Measurements from ENCODE around the gene S100PBP.
"Not testable (repeated sequence)": the region's sequence is repeated elsewhere in the genome, so short reads cannot be mapped to it uniquely, and the experiment has no call there.

Gene S100PBP

DNA sequence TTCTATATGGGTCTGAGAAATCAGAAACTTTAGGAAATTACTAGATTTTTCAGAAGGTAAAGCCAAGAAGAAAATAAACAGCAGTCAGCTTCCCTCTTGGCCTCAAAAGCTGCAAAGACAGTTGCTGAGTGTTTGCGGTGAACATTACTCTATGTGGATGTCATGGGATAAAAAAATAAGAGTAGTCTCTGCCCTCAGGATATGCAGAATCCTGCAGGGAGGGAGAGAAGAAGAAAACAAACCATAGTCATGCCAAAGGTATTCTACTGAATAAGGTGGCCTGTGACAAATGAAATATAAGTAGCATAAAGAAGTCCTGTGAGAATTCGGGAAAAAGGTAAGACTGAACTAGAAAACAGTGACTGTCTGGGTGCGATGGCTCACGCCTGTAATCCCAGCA is 19.3 kb upstream of the S100PBP start:
- Histone ChIP-seq H3K36me3 (ENCODE audit: insufficient read depth, low read length) (peaks cover 65% of the 10 kb centered on the region), H2AFZ (ENCODE audit: low read depth, low read length) (no peak overlapping the region), H3K27me3 (ENCODE audit: insufficient read depth, low read length) (no peaks in the 10 kb centered on the region), H3K4me3 (ENCODE audit: low read length) (no peak overlapping the region), H3K9me3 (ENCODE audit: low read length) (peaks cover 9% of the 10 kb centered on the region), H3K4me1 (ENCODE audit: insufficient read depth, low read length) (no peaks in the 10 kb centered on the region)

- no peaks in the 10 kb centered on the region for H3K27me3 ChIP-seq (ENCODE audit: insufficient read depth, low read length)
- no peak overlapping the region for H3K4me3 ChIP-seq (ENCODE audit: low read length)
- H3K4me1 ChIP-seq (ENCODE audit: insufficient read depth, low read length) = no peaks in the 10 kb centered on the region
- H3K36me3 ChIP-seq (ENCODE audit: insufficient read depth, low read length) = peaks cover 62% of the 10 kb centered on the region
- peaks cover 11% of the 10 kb centered on the region for H3K9me3 ChIP-seq (ENCODE audit: low read length)
- no peak overlapping the region for H2AFZ ChIP-seq (ENCODE audit: low read depth, low read length)
Measured at GRCh38 chr1:32798679-32799416, 18.6 kb upstream of the S100PBP start.

GRCh38 chr1:32801096-32801715 is 16.2 kb upstream of the S100PBP start:
- Histone ChIP-seq H3K9me3 (ENCODE audit: low read length) (peaks cover 22% of the 10 kb centered on the region), H3K4me3 (ENCODE audit: low read length) (no peak overlapping the region), H3K36me3 (ENCODE audit: insufficient read depth, low read length) (peaks cover 60% of the 10 kb centered on the region), H3K27me3 (ENCODE audit: insufficient read depth, low read length) (no peaks in the 10 kb centered on the region), H3K4me1 (ENCODE audit: insufficient read depth, low read length) (no peaks in the 10 kb centered on the region), H2AFZ (ENCODE audit: low read depth, low read length) (no peak overlapping the region)

DNA sequence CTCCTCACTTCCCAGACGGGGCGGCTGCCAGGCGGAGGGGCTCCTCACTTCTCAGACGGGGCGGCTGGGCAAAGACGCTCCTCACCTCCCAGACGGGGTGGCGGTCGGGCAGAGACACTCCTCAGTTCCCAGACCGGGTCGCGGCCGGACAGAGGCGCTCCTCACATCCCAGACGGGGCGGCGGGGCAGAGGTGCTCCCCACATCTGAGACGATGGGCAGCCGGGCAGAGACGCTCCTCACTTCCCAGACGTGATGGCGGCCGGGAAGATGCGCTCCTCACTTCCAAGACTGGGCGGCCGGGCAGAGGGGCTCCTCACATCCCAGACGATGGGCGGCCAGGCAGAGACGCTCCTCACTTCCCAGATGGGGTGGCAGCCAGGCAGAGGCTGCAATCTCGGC is 13.0 kb upstream of the S100PBP start:
- not testable (repeated sequence) for H3K27me3 ChIP-seq (ENCODE audit: insufficient read depth, low read length); H3K4me3 ChIP-seq (ENCODE audit: low read length); H3K4me1 ChIP-seq (ENCODE audit: insufficient read depth, low read length); H2AFZ ChIP-seq (ENCODE audit: low read depth, low read length)
- Histone ChIP-seq H3K36me3 (ENCODE audit: insufficient read depth, low read length) (peaks cover 62% of the 10 kb centered on the region), H3K9me3 (ENCODE audit: low read length) (peaks cover 24% of the 10 kb centered on the region)

- Histone ChIP-seq H3K27me3 (ENCODE audit: insufficient read depth, low read length) (no peaks in the 10 kb centered on the region), H3K36me3 (ENCODE audit: insufficient read depth, low read length) (peaks cover 68% of the 10 kb centered on the region), H3K4me1 (ENCODE audit: insufficient read depth, low read length) (no peaks in the 10 kb centered on the region), H3K4me3 (ENCODE audit: low read length) (no peak overlapping the region), H3K9me3 (ENCODE audit: low read length) (peaks cover 24% of the 10 kb centered on the region), H2AFZ (ENCODE audit: low read depth, low read length) (no peak overlapping the region)
Measured at GRCh38 chr1:32806290-32806689, 11.2 kb upstream of the S100PBP start.

- Histone ChIP-seq H3K9me3 (ENCODE audit: low read length) (peaks cover 24% of the 10 kb centered on the region), H3K4me3 (ENCODE audit: low read length) (no peak overlapping the region)
Measured at GRCh38 chr1:32806910-32807523, 10.4 kb upstream of the S100PBP start.

GRCh38 chr1:32808580-32808979 is 8.9 kb upstream of the S100PBP start:
- Histone ChIP-seq H3K27me3 (ENCODE audit: insufficient read depth, low read length) (no peaks in the 10 kb centered on the region), H3K4me3 (ENCODE audit: low read length) (no peak overlapping the region), H3K4me1 (ENCODE audit: insufficient read depth, low read length) (no peaks in the 10 kb centered on the region), H3K9me3 (ENCODE audit: low read length) (peaks cover 12% of the 10 kb centered on the region), H2AFZ (ENCODE audit: low read depth, low read length) (no peak overlapping the region), H3K36me3 (ENCODE audit: insufficient read depth, low read length) (peaks cover 54% of the 10 kb centered on the region)

More at GRCh38 chr1:32806910-32807523, 10.4 kb upstream of the S100PBP start:
- Histone ChIP-seq H2AFZ (ENCODE audit: low read depth, low read length) (no peak overlapping the region), H3K4me1 (ENCODE audit: insufficient read depth, low read length) (no peaks in the 10 kb centered on the region), H3K36me3 (ENCODE audit: insufficient read depth, low read length) (peaks cover 66% of the 10 kb centered on the region), H3K27me3 (ENCODE audit: insufficient read depth, low read length) (no peaks in the 10 kb centered on the region)

- H2AFZ ChIP-seq (ENCODE audit: low read depth, low read length) = no peak overlapping the region
- H3K4me1 ChIP-seq (ENCODE audit: insufficient read depth, low read length) = no peaks in the 10 kb centered on the region
- H3K4me3 ChIP-seq (ENCODE audit: low read length) = no peak overlapping the region
- H3K27me3 ChIP-seq (ENCODE audit: insufficient read depth, low read length) = no peaks in the 10 kb centered on the region
- H3K36me3 ChIP-seq (ENCODE audit: insufficient read depth, low read length) = peaks cover 56% of the 10 kb centered on the region
- peaks cover 7% of the 10 kb centered on the region for H3K9me3 ChIP-seq (ENCODE audit: low read length)
Measured at GRCh38 chr1:32810358-32810757, 7.1 kb upstream of the S100PBP start.

- Histone ChIP-seq H3K4me1 (ENCODE audit: insufficient read depth, low read length) (peaks cover 3% of the 10 kb centered on the region), H3K27me3 (ENCODE audit: insufficient read depth, low read length) (no peaks in the 10 kb centered on the region), H3K4me3 (ENCODE audit: low read length) (no peak overlapping the region), H2AFZ (ENCODE audit: low read depth, low read length) (no peak overlapping the region), H3K9me3 (ENCODE audit: low read length) (peaks cover 1% of the 10 kb centered on the region), H3K36me3 (ENCODE audit: insufficient read depth, low read length) (peaks cover 49% of the 10 kb centered on the region)
Measured at GRCh38 chr1:32811265-32811664, 6.2 kb upstream of the S100PBP start.

GRCh38 chr1:32811917-32812316 is 5.5 kb upstream of the S100PBP start:
- H3K36me3 ChIP-seq (ENCODE audit: insufficient read depth, low read length) = peaks cover 43% of the 10 kb centered on the region

DNA sequence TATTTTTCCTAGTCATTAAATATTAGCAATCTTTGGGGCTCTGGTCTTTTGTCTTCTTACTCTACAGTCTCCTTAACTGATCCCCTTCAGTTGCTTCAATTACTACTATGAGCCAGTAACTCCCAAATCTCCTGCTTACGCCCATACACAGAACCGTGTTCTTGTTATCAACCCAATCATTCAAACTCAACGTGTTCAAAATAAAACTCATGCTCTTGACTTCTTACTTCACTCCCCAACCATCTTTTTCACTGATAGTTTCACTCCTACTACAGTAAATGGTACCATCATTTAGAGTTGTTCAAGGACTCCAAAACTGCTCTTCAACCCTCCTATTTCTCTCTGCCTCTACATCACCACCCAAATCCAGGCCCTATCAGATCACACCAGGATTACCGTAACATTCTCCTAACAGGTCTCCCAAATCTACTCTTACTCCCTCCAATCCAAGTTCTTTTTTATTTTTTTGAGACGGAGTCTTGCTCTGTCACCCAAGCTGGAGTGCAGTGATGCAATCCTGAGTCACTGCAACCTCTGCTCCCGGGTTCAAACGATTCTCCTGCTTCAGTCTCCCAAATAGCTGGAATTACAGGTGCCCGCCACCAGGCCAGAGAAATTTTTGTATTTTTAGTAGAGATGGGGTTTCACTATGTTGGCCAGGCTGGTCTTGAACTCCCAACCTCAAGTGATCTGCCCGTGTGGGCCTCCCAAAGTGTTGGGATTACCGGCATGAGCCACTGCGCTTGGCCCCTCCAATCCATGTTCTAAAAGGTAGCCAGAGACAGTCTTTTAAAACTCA is 3.3 kb upstream of the S100PBP start:
- Histone ChIP-seq H3K36me3 (ENCODE audit: insufficient read depth, low read length) (peaks cover 25% of the 10 kb centered on the region), H3K4me3 (ENCODE audit: low read length) (no peak overlapping the region)

More at GRCh38 chr1:32811917-32812316, 5.5 kb upstream of the S100PBP start:
- no peak overlapping the region for H2AFZ ChIP-seq (ENCODE audit: low read depth, low read length)
- H3K4me1 ChIP-seq (ENCODE audit: insufficient read depth, low read length) = peaks cover 5% of the 10 kb centered on the region
- H3K27me3 ChIP-seq (ENCODE audit: insufficient read depth, low read length) = no peaks in the 10 kb centered on the region
- H3K4me3 ChIP-seq (ENCODE audit: low read length) = no peak overlapping the region
- H3K9me3 ChIP-seq (ENCODE audit: low read length) = no peaks in the 10 kb centered on the region

DNA sequence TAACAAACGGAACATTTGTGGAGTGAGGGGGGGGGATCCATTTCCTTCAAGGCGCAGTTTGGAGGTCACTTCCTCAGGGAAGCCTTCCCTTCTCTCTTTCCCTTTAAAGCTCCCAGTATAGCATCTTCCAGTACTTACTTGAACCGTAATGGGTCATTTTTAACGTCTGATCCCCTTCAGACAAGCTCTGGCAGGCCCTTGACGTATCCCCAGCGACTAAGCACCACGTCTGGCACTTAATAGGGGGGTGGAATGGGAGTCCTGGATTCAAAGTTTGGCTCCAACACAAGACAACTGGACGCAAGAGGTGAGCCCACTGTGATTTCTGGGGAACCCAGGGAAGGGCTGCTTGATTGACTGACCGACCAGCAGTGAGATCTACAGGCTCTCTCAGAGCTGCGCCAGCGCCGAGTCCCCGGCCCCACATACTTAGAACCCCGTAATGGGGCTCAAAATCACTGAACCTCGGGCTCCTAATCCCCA is 736 bp upstream of the S100PBP start:
- peaks cover 12% of the 10 kb centered on the region for H3K4me1 ChIP-seq (ENCODE audit: insufficient read depth, low read length)
- peak overlapping the region; percentile 55 for H2AFZ ChIP-seq (ENCODE audit: low read depth, low read length)
- no peaks in the 10 kb centered on the region for H3K27me3 ChIP-seq (ENCODE audit: insufficient read depth, low read length)
- H3K36me3 ChIP-seq (ENCODE audit: insufficient read depth, low read length) = peaks cover 8% of the 10 kb centered on the region
- H3K4me3 ChIP-seq (ENCODE audit: low read length) = peak overlapping the region; percentile 97
- H3K9me3 ChIP-seq (ENCODE audit: low read length) = no peaks in the 10 kb centered on the region

More for the DNA sequence above, 3.3 kb upstream of the S100PBP start:
- no peaks in the 10 kb centered on the region for H3K27me3 ChIP-seq (ENCODE audit: insufficient read depth, low read length)
- no peaks in the 10 kb centered on the region for H3K9me3 ChIP-seq (ENCODE audit: low read length)
- H3K4me1 ChIP-seq (ENCODE audit: insufficient read depth, low read length) = peaks cover 10% of the 10 kb centered on the region
- no peak overlapping the region for H2AFZ ChIP-seq (ENCODE audit: low read depth, low read length)
